GM23338 (cell line): ENCODE measurements around the gene UVRAG.

Experiments
- CREB1 ChIP-seq: fragments of 250-450 bp; sonication (Bioruptor Pico); IDR thresholded peaks from 2 replicates; pipeline ENCODE4 v1.5.0; 2020; ENCODE audit warnings: low read depth, mild to moderate bottlenecking, moderate library complexity
- CTCF ChIP-seq, 2 experiments: fragments of 200-600 bp in 1 of 2; sonication (generic) in 1 of 2; conservative IDR thresholded peaks; 2 replicates each; pipeline versions ENCODE4 v1.5.1 to v1.6.1; 2016 to 2017; ENCODE audit warnings: antibody characterized with exemption in 2 of 2, low read depth in 2 of 2, mild to moderate bottlenecking in 2 of 2, moderate library complexity in 1 of 2
- EZH2 ChIP-seq: fragments of 200-600 bp; sonication (generic); IDR thresholded peaks from one replicate; pipeline ENCODE4 v1.8.0; 2017; ENCODE audit warnings: antibody characterized with exemption, mild to moderate bottlenecking, low read depth; ENCODE audit not compliant: unreplicated experiment
- EZH2phosphoT487 ChIP-seq: fragments of 200-600 bp; sonication (generic); IDR thresholded peaks from one replicate; pipeline ENCODE4 v1.8.1; 2018; ENCODE audit warnings: antibody characterized with exemption; ENCODE audit not compliant: unreplicated experiment
- JUNB ChIP-seq: IDR thresholded peaks from one replicate; pipeline ENCODE4 v1.6.1; 2016; ENCODE audit warnings: antibody characterized with exemption; ENCODE audit not compliant: unreplicated experiment
- NANOG ChIP-seq: IDR thresholded peaks from 2 replicates; pipeline ENCODE4 v1.6.1; 2016; ENCODE audit warnings: antibody characterized with exemption, borderline replicate concordance
- POLR2AphosphoS5 ChIP-seq: IDR thresholded peaks from 2 replicates; pipeline ENCODE4 v1.6.1; 2016; ENCODE audit warnings: antibody characterized with exemption, low read depth
- REST ChIP-seq: IDR thresholded peaks from one replicate; pipeline ENCODE4 v1.6.1; 2018; ENCODE audit warnings: antibody characterized with exemption; ENCODE audit not compliant: unreplicated experiment
- ZNF114 ChIP-seq: fragments of 250-450 bp; sonication (Bioruptor Pico); IDR thresholded peaks from 2 replicates; pipeline ENCODE4 v1.5.0; 2020; ENCODE audit warnings: mild to moderate bottlenecking, moderate library complexity
- ZNF331 ChIP-seq: fragments of 250-450 bp; sonication (Bioruptor Pico); IDR thresholded peaks from 2 replicates; pipeline ENCODE4 v1.5.0; 2020; ENCODE audit warnings: low read depth, mild to moderate bottlenecking, moderate library complexity
- TF ChIP-seq, protein P1 (sequence below): fragments of 250-450 bp; sonication (Bioruptor Pico); IDR thresholded peaks from 2 replicates; pipeline ENCODE4 v1.5.0; 2020; ENCODE audit warnings: mild to moderate bottlenecking, moderate library complexity

DNA sequence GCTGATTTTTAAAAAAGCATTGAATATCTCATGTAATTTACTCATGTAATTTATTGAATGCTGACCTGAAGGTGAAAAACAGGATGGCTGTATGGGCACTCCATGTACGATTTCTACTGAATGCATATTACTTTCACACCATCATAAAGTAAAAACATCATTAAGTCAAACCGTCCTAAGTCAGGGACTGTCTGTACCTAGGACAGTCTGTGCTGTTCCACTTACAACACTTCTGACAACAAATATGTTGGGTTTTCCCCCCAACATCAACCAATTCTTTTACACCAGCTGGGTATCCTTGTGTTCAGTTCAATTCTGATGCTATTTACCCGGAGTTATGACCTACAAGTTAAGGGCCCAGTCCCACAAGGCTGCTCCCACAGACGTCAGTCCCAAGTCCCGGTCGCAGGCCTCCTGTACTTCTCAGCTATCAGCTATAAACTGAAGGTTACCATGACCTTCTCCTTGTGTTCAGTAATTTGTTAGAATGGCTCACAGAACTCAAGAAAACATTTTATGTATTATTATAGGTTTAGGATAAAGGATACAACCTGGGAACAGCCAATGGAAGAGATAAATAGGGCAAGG, 17.0 kb downstream of the UVRAG start:
- no peak for TF ChIP-seq POLR2AphosphoS5
- TF ChIP-seq CTCF (conservative IDR thresholded peaks at IDR 0.05; ENCODE audit: low read depth in 2 of 2): no peak
- TF ChIP-seq, protein P1, sequence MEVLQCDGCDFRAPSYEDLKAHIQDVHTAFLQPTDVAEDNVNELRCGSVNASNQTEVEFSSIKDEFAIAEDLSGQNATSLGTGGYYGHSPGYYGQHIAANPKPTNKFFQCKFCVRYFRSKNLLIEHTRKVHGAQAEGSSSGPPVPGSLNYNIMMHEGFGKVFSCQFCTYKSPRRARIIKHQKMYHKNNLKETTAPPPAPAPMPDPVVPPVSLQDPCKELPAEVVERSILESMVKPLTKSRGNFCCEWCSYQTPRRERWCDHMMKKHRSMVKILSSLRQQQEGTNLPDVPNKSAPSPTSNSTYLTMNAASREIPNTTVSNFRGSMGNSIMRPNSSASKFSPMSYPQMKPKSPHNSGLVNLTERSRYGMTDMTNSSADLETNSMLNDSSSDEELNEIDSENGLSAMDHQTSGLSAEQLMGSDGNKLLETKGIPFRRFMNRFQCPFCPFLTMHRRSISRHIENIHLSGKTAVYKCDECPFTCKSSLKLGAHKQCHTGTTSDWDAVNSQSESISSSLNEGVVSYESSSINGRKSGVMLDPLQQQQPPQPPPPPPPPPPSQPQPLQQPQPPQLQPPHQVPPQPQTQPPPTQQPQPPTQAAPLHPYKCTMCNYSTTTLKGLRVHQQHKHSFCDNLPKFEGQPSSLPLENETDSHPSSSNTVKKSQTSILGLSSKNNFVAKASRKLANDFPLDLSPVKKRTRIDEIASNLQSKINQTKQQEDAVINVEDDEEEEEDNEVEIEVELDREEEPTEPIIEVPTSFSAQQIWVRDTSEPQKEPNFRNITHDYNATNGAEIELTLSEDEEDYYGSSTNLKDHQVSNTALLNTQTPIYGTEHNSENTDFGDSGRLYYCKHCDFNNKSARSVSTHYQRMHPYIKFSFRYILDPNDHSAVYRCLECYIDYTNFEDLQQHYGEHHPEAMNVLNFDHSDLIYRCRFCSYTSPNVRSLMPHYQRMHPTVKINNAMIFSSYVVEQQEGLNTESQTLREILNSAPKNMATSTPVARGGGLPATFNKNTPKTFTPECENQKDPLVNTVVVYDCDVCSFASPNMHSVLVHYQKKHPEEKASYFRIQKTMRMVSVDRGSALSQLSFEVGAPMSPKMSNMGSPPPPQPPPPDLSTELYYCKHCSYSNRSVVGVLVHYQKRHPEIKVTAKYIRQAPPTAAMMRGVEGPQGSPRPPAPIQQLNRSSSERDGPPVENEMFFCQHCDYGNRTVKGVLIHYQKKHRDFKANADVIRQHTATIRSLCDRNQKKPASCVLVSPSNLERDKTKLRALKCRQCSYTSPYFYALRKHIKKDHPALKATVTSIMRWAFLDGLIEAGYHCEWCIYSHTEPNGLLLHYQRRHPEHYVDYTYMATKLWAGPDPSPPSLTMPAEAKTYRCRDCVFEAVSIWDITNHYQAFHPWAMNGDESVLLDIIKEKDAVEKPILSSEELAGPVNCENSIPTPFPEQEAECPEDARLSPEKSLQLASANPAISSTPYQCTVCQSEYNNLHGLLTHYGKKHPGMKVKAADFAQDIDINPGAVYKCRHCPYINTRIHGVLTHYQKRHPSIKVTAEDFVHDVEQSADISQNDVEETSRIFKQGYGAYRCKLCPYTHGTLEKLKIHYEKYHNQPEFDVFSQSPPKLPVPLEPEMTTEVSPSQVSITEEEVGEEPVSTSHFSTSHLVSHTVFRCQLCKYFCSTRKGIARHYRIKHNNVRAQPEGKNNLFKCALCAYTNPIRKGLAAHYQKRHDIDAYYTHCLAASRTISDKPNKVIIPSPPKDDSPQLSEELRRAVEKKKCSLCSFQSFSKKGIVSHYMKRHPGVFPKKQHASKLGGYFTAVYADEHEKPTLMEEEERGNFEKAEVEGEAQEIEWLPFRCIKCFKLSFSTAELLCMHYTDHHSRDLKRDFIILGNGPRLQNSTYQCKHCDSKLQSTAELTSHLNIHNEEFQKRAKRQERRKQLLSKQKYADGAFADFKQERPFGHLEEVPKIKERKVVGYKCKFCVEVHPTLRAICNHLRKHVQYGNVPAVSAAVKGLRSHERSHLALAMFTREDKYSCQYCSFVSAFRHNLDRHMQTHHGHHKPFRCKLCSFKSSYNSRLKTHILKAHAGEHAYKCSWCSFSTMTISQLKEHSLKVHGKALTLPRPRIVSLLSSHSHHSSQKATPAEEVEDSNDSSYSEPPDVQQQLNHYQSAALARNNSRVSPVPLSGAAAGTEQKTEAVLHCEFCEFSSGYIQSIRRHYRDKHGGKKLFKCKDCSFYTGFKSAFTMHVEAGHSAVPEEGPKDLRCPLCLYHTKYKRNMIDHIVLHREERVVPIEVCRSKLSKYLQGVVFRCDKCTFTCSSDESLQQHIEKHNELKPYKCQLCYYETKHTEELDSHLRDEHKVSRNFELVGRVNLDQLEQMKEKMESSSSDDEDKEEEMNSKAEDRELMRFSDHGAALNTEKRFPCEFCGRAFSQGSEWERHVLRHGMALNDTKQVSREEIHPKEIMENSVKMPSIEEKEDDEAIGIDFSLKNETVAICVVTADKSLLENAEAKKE (CRISPR knock-in tag): no peak
- TF ChIP-seq NANOG: no peak
- TF ChIP-seq CREB1 (CRISPR knock-in tag): no peak
- TF ChIP-seq JUNB: no peak
- no peak for TF ChIP-seq EZH2phosphoT487
- no peak for TF ChIP-seq EZH2
- no peak for TF ChIP-seq REST
- TF ChIP-seq ZNF331 (CRISPR knock-in tag): no peak
- TF ChIP-seq ZNF114 (CRISPR knock-in tag): no peak
